GM20000 (cell line): ENCODE measurements around the gene PBX1.

Source experiments
- DNase-seq: peaks from one replicate; pipeline ENCODE4 v3.0.0; 2012; ENCODE audit warnings: low spot score
- TF ChIP-seq, protein P1 (sequence below): IDR thresholded peaks from 2 replicates; pipeline ENCODE4 v1.5.1; 2012; ENCODE audit warnings: mild to moderate bottlenecking, control low read depth; ENCODE audit errors: extremely low read depth, missing control alignments

The PBX1 gene

DNA sequence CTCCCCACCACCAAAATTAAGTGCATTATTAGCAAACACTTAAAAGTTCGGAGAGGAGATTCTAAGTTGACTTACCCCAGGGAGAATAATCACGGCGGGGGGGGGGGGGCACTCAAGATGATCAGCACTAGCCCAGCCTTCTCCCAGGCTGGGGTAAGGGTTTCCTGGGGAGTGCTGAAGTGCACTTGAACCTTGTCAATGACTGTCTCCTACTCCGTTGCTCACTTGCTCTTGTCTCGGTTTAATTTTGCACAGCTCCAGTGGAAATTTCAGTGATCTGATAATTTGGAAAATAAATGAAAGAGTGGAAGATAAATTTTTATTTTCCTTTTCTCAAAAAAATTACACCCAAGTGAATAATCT, 59.2 kb downstream of the PBX1 start:
- TF ChIP-seq, protein P1, sequence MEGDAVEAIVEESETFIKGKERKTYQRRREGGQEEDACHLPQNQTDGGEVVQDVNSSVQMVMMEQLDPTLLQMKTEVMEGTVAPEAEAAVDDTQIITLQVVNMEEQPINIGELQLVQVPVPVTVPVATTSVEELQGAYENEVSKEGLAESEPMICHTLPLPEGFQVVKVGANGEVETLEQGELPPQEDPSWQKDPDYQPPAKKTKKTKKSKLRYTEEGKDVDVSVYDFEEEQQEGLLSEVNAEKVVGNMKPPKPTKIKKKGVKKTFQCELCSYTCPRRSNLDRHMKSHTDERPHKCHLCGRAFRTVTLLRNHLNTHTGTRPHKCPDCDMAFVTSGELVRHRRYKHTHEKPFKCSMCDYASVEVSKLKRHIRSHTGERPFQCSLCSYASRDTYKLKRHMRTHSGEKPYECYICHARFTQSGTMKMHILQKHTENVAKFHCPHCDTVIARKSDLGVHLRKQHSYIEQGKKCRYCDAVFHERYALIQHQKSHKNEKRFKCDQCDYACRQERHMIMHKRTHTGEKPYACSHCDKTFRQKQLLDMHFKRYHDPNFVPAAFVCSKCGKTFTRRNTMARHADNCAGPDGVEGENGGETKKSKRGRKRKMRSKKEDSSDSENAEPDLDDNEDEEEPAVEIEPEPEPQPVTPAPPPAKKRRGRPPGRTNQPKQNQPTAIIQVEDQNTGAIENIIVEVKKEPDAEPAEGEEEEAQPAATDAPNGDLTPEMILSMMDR: no peak
- no peak for DNase-seq

DNA sequence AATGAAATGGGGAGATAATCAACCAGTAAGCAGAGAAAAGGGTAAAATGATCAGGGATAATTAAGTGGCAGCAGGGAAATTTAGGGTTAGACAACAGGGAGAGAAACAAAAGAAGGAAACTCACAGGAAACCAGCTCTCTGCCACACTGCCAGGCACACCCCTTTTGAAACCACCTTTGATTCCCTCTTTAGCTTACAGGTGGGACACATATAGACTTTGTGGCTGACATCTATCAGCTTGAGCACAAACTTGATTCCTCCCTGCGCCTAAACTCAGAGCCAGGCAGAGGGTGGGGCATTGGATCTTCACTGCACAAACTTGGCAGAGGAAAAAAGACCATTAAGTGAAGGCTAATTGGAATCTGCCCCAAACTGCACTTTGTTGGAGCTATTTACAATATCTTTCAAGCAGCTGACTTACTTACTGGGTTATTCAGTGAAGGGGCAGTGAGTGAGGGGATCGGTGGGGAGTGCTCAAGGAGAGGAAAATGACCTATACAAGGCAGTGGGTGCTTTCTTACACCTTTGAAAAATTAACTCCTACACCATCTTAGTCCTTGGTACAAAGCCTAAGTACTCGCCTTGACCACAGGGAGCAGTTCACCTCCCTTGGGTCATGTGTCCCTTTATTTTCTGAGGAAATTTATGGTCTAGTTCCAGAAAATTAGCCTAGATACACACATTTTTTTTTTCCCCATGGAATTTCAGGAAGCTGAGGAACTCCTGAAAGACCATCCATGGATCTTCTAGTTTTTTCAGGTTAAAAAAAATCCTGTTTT, 60.2 kb downstream of the PBX1 start:
- no peak for DNase-seq
- TF ChIP-seq, protein P1: no peak

DNA sequence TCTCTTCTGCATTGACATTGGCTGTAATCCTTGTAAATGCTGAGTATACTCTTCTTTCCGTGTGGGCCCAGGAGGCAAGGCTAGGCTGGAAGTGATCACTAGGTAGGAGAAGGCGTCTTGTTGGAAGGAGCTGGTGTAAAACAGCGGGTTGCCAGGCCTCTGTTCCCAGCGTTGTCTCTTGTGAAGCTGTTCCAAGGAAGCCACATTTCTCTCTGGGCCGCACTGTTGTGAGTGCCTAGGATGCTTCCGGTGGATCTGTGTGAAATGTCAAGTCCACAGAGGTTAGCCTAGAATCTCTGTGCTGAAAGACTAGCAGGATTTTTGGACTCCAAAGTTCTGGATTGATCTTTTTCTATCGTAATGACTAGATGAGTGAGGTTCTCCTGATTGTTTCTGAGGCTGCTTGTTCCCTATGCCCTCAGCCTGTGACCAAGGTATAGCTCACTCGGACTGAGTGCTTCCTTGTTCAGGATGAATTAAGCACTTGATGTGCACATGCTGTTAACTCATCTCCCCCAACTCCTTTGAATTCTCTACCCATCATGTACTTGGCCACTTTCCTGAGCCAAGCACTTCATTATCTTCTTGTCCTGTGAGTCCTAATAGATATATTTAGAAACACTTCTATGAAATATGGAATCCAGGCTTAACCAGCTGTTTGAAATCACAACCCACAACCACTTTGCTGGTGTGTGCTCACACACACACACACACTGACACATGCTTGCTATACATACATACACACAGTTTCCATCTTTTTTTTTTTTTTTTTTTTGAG, 63.3 kb downstream of the PBX1 start:
- DNase-seq: no peak
- TF ChIP-seq, protein P1: no peak

DNA sequence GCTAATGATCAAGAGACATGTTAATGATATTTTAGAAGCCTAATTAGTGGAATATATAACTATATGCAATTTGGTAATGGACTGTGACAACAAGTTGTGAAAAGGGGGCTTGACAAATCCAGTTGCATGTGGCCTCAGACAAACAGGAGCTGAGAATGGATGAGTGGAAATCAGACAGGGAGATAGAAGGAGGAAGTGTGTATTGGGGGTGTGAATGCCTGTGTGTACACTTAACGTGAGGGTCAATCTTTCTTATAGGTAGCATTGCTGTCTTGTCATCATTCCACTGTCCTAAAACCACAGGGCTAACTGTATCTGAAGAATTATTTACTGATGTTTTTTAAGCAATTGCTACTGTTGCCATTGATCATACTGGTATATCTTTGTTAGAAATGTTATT, 64.8 kb downstream of the PBX1 start:
- no peak for DNase-seq
- TF ChIP-seq, protein P1: no peak

DNA sequence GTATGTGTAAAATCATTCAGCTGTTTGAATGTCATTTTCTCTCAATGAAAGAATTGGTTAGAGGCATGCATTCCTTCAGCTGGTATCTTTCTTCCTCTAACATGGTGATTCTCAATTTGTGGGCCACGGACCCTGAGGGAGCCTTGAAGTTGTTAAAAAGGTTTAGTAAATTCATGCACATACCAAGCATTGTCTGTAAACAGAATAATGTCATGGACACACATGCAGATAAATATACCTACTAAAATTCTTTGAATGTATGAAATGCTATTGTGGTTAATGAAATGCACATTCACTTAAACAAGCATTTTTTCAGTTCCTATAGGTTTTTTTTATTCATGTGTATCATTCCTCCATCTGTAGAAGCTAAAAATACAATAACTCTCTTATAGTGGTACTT, 65.4 kb downstream of the PBX1 start:
- DNase-seq: no peak
- TF ChIP-seq, protein P1: no peak

DNA sequence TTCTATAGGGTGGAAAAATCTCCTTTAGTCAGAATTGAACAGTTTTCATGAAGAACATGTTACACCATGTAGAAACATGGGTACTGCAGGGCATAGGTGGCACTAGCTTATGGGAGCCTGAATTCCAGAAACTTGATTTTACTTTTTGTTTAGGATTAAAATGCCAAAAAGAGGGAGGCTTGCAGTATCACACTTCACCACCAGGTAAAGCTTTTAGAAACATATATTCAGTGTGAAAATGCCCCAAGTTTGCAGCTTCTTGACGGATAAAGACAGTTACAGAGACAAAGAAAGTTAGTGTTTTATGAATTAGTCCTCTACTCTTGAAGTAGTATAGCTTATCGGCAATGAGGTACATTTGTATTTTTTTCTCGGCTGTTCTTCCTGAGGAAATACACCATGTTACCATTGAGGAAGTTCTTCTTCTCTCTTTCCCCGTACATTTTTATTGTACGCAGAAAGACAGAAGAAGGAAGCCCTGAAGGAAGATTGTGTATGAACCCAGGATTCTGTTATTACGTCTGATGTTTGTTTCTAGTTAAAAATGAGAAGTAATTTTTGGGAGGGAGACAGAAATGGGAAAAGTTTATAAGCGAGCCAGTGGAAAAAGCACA, 66.1 kb downstream of the PBX1 start:
- no peak for DNase-seq
- TF ChIP-seq, protein P1: no peak

DNA sequence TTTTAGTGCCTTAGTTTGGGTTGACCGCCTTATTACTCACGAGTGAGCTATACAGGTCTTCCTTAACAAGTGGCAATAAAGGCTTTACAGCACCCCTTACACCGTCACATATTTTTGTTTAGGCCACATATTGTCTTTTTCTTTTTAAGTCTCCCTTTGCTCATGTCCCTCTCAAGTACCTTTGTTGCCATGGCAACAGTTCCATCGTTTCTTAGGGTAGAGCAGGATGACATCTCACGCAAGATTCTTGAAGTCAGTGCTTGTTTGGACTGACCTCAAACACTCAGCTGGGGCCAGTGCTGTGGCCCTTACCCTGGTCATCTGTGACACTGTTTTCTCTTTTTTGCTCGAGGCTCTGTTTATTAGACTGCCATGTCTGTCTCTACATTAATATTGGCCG, 69.8 kb downstream of the PBX1 start:
- TF ChIP-seq, protein P1: no peak
- no peak for DNase-seq
